Choroid plexus epithelial cell (primary cell): ENCODE measurements around the gene KCNMA1.
A peak's percentile ranks its signal among the peaks of the same experiment; 100 is the strongest.

Experiments used
- DNase-seq: peaks from one replicate; pipeline ENCODE4 v3.0.0-alpha.2; 2010; ENCODE audit warnings: low read depth
- H3K4me3 ChIP-seq: 2 replicates; pipeline ENCODE4 v1.5.1; 2011; ENCODE audit warnings: low read depth, mild to moderate bottlenecking, control low read depth, low read length, moderate library complexity
- CTCF ChIP-seq: conservative IDR thresholded peaks from 2 replicates; pipeline ENCODE4 v1.5.1; 2011; ENCODE audit warnings: low read depth, mild to moderate bottlenecking, control low read depth, inconsistent platforms, low read length, moderate library complexity

Gene KCNMA1

GRCh38 chr10:76959111-76959510, 678.5 kb downstream of the KCNMA1 start:
- DNase-seq = no peak
- TF ChIP-seq CTCF = no peak
- no peak overlapping the region for H3K4me3 ChIP-seq

- no peak overlapping the region for H3K4me3 ChIP-seq
- no peak for TF ChIP-seq CTCF
- DNase-seq = no peak
Observed at GRCh38 chr10:76954838-76955237, 682.8 kb downstream of the KCNMA1 start.

GRCh38 chr10:76950354-76950753, 687.3 kb downstream of the KCNMA1 start:
- no peak for TF ChIP-seq CTCF
- peak; percentile 5 for DNase-seq
- H3K4me3 ChIP-seq = no peak overlapping the region

- DNase-seq = peak; percentile 15
- no peak overlapping the region for H3K4me3 ChIP-seq
- TF ChIP-seq CTCF = no peak
Observed at GRCh38 chr10:76946270-76946669, 691.3 kb downstream of the KCNMA1 start.

GRCh38 chr10:76945166-76945565, 692.4 kb downstream of the KCNMA1 start:
- no peak overlapping the region for H3K4me3 ChIP-seq
- no peak for DNase-seq
- no peak for TF ChIP-seq CTCF

- TF ChIP-seq CTCF = no peak
- no peak overlapping the region for H3K4me3 ChIP-seq
- DNase-seq = no peak
Observed at GRCh38 chr10:76944640-76945039, 693.0 kb downstream of the KCNMA1 start.

- no peak for TF ChIP-seq CTCF
- H3K4me3 ChIP-seq = no peak overlapping the region
- DNase-seq = peak; percentile 4
Observed at GRCh38 chr10:76942628-76943416, 694.8 kb downstream of the KCNMA1 start.
